ENCODE measurements around the gene RTEL1. TPM values are rescaled to one million over a fixed set of nuclear protein-coding genes. Genes with fewer than 3 reads are reported as not detected.

The RTEL1 gene
- total and polyA plus RNA-seq, 9 of the 15 experiments (the other 6 are each of a cell fraction or from before 2014, with no cell fraction given) = 0.36 to 61.0 (median 17.9) TPM

- TF ChIP-seq ZNF655 (CRISPR knock-in tag; IDR thresholded peaks at IDR 0.05) = no peak
- no peak for TF ChIP-seq MAFF (IDR thresholded peaks at IDR 0.05; ENCODE audit: low read length)
- no peak for TF ChIP-seq POLR2AphosphoS5 (IDR thresholded peaks at IDR 0.05; ENCODE audit: control insufficient read depth, insufficient read depth, low read depth, low read length)
- no peak for TF ChIP-seq SETDB1 (IDR thresholded peaks at IDR 0.05; ENCODE audit: low read length)
- no peak for TF ChIP-seq ZNF507 (tag; conservative IDR thresholded peaks at IDR 0.05)
- TF ChIP-seq SIN3A (IDR thresholded peaks at IDR 0.05; ENCODE audit: borderline replicate concordance in 2 of 2, control insufficient read depth in 1 of 2, low read depth in 2 of 2, low read length in 2 of 2) = no peak; a peak in 1 of 4 replicates
Observed at GRCh38 chr20:63641792-63642523, 16.2 kb upstream of the RTEL1 start (continued).

- Histone ChIP-seq H3K4me3 (peak overlapping the region; percentile 44), H3K36me3 (ENCODE audit: control insufficient read depth, insufficient read depth, low read length) (peaks cover 5% of the 10 kb centered on the region; the same call in 1 of the 3 replicates), H4K20me1 (replicated peaks; ENCODE audit: control insufficient read depth, insufficient read depth, low read length) (no peaks in the 10 kb centered on the region), H3K4me2 (ENCODE audit: insufficient read depth, low read length) (peak overlapping the region; percentile 71; the same call in 1 of the 2 replicates), H3K27me3 (ENCODE audit: control insufficient read depth in 2 of 2, insufficient read depth in 2 of 2, low read length in 2 of 2) (no peaks in the 10 kb centered on the region), H3K4me1 (replicated peaks in 1 of 2; ENCODE audit: control insufficient read depth in 2 of 2, insufficient read depth in 2 of 2, low read length in 2 of 2) (peaks cover 0 to 48% of the 10 kb centered on the region in 2 experiments; a peak in 3 of 5 replicates), H3K9me3 (replicated peaks; ENCODE audit: control insufficient read depth, insufficient read depth, low read depth, low read length) (no peaks in the 10 kb centered on the region), H2AFZ (ENCODE audit: low read depth, low read length) (no peak overlapping the region; the same call in 1 of the 2 replicates), H3K9me1 (ENCODE audit: control insufficient read depth, insufficient read depth, low read length) (no peaks in the 10 kb centered on the region), H3K79me2 (ENCODE audit: control insufficient read depth, insufficient read depth, low read length) (no peaks in the 10 kb centered on the region), H3K9ac (ENCODE audit: insufficient read depth in 1 of 2, low read depth in 2 of 2, low read length in 2 of 2) (peak overlapping the region; percentile 38 to 82; a peak in 3 of 4 replicates), H3K27ac (ENCODE audit: extremely low read depth, low read depth, low read length) (peak overlapping the region; percentile 63; the same call in 1 of the 3 replicates)
- DNase-seq (ENCODE audit: extremely low read depth in 1 of 4, low spot score in 3 of 4) = peak in 1 of 4 experiments; percentile 8
- in situ Hi-C loops (cut with MboI) (no loop called here), intact Hi-C loops (cut with micrococcal nuclease) (no loop called here)
- 55% methylated on average over 17 of the region's 29 CpGs for WGBS (ENCODE audit: insufficient coverage, low coverage, missing lambda C conversion rate)
- ChIA-PET CTCF (ENCODE audit: low intra/inter-chr PET ratio) (no interaction called here), POLR2A (interaction anchor here (1.4 to 1.9 kb wide), 3 partner anchors 11 to 16 kb away, joined by 5 to 8 read pairs (median 5); partner anchors contain the start of genes GMEB2 and STMN3)
- FAIRE-seq = no peak
- no peak; the same call in 1 of the 3 replicates for ATAC-seq
- no TSS peak for BruUV-seq (replicated peaks)
- TF ChIP-seq ZNF3 (CRISPR knock-in tag; IDR thresholded peaks at IDR 0.05) (no peak), RBBP5 (IDR thresholded peaks at IDR 0.05; ENCODE audit: borderline replicate concordance, insufficient read depth, low read length, poor library complexity, severe bottlenecking) (peak; percentile 8), CREB3L1 (IDR thresholded peaks at IDR 0.05; ENCODE audit: borderline replicate concordance, low read depth) (0 out of 2 replicates have a peak, but pooled peaks have one; percentile 14), ZNF766 (CRISPR knock-in tag; conservative IDR thresholded peaks at IDR 0.05) (0 out of 2 replicates have a peak, but pooled peaks have one; percentile 18), ZNF239 (CRISPR knock-in tag; IDR thresholded peaks at IDR 0.05) (no peak), ZNF280B (CRISPR knock-in tag; IDR thresholded peaks at IDR 0.05) (no peak)
Observed at GRCh38 chr20:63642527-63643247, 15.4 kb upstream of the RTEL1 start.
